H1 (cell line): ENCODE measurements around the gene SAPCD1. TPM values are rescaled to one million over a fixed set of nuclear protein-coding genes. Genes with fewer than 3 reads are reported as not detected.

Experiments used
- CTCF ChIA-PET: fragments of 300-600 bp; sonication (Branson Sonifier 250); formaldehyde crosslinking; loops from one replicate; lab custom pipeline; 2021; ENCODE audit not compliant: partially characterized antibody; lab: Charles Lee
- POLR2A ChIA-PET: fragments of 300-600 bp; sonication (Branson Sonifier 250); formaldehyde crosslinking; loops from one replicate; lab custom pipeline; 2021; ENCODE audit warnings: inconsistent platforms; ENCODE audit not compliant: partially characterized antibody; lab: Charles Lee
- DNase-seq, 2 experiments: peaks; one replicate each; pipeline versions ENCODE4 v3.0.0 to v3.0.0-alpha.2; 2010 to 2022; ENCODE audit warnings: low spot score in 2 of 2, low read depth in 1 of 2, mixed read lengths in 1 of 2
- FAIRE-seq: peaks from 2 replicates; lab custom pipeline; 2011; peaks lifted over from hg19 to GRCh38; lab: Jason Lieb, UNC
- H2AFZ ChIP-seq: 2 replicates; pipeline ENCODE4 v1.8.1; 2012; ENCODE audit warnings: low read length, inconsistent platforms
- H2AK5ac ChIP-seq: 2 replicates; pipeline ENCODE4 v1.6.1; 2013; ENCODE audit warnings: low read depth, low read length
- H2BK120ac ChIP-seq: replicated peaks from 2 replicates; pipeline ENCODE3; 2013; ENCODE audit warnings: low read depth, low read length, inconsistent platforms
- H2BK12ac ChIP-seq: 2 replicates; pipeline ENCODE4 v1.6.1; 2013; ENCODE audit warnings: low read depth, low read length
- H2BK15ac ChIP-seq: 2 replicates; pipeline ENCODE4 v1.6.1; 2013; ENCODE audit warnings: low read length
- H2BK20ac ChIP-seq: 2 replicates; pipeline ENCODE4 v1.6.1; 2013; ENCODE audit warnings: low read length
- H2BK5ac ChIP-seq: 2 replicates; pipeline ENCODE4 v1.6.1; 2013; ENCODE audit warnings: low read depth, low read length
- H3K14ac ChIP-seq: 2 replicates; pipeline ENCODE4 v1.6.1; 2013; ENCODE audit warnings: inconsistent platforms; ENCODE audit not compliant: insufficient read length
- H3K18ac ChIP-seq: 2 replicates; pipeline ENCODE4 v1.6.1; 2013; ENCODE audit warnings: low read length; ENCODE audit errors: extremely low read depth
- H3K23ac ChIP-seq: 2 replicates; pipeline ENCODE4 v1.6.1; 2013; ENCODE audit warnings: inconsistent platforms; ENCODE audit not compliant: insufficient read length
- H3K23me2 ChIP-seq: 2 replicates; pipeline ENCODE4 v1.6.1; 2013; ENCODE audit warnings: low read depth, low read length
- H3K27ac ChIP-seq: 2 replicates; pipeline ENCODE4 v1.6.1; 2011; ENCODE audit warnings: low read depth, low read length, inconsistent platforms
- H3K27me3 ChIP-seq, 4 experiments: replicated peaks in 1 of 4; 1 replicate in 1 of 4; 2 replicates in 3 of 4; pipeline versions ENCODE4 v1.6.1 to v1.8.1; 2011 to 2013; ENCODE audit warnings: low read length in 3 of 4, mild to moderate bottlenecking in 3 of 4, inconsistent platforms in 2 of 4, mixed read lengths in 2 of 4, moderate library complexity in 1 of 4; ENCODE audit not compliant: control insufficient read depth in 3 of 4, insufficient read depth in 3 of 4; ENCODE audit errors: extremely low read depth in 1 of 4
- H3K36me3 ChIP-seq, 4 experiments: 2 replicates each; pipeline versions ENCODE4 v1.6.1 to v1.8.1; 2011 to 2013; ENCODE audit warnings: mild to moderate bottlenecking in 4 of 4, low read length in 3 of 4, moderate library complexity in 2 of 4, control low read depth in 1 of 4, inconsistent platforms in 1 of 4; ENCODE audit not compliant: insufficient read depth in 4 of 4, control insufficient read depth in 2 of 4
- H3K4ac ChIP-seq: replicated peaks from 2 replicates; pipeline ENCODE3; 2013; ENCODE audit warnings: low read length, low read depth, mixed read lengths, inconsistent platforms; ENCODE audit not compliant: insufficient read length
- H3K4me1 ChIP-seq, 4 experiments: replicated peaks in 1 of 4; 1 replicate in 1 of 4; 2 replicates in 3 of 4; pipeline versions ENCODE4 v1.6.1 to v1.8.1; 2011 to 2013; ENCODE audit warnings: low read length in 3 of 4, inconsistent platforms in 2 of 4, mixed read lengths in 1 of 4; ENCODE audit not compliant: insufficient read depth in 4 of 4, control insufficient read depth in 3 of 4
- H3K4me2 ChIP-seq, 2 experiments: 2 replicates each; pipeline versions ENCODE4 v1.6.1 to v1.8.1; 2011 to 2013; ENCODE audit warnings: low read depth in 2 of 2, low read length in 2 of 2, control low read depth in 1 of 2, inconsistent platforms in 1 of 2, mild to moderate bottlenecking in 1 of 2; ENCODE audit not compliant: insufficient read depth in 1 of 2
- H3K4me3 ChIP-seq, 4 experiments: fragments of 200-600, 300-600 bp in 1 of 4; sonication (generic), shearing (Covaris generic), sonication (Bioruptor Twin) in 1 of 4; 2 replicates each; pipeline versions ENCODE4 v1.5.1 to v1.8.1; 2011 to 2016; ENCODE audit warnings: low read length in 4 of 4, low read depth in 3 of 4, control low read depth in 2 of 4, inconsistent platforms in 2 of 4, mild to moderate bottlenecking in 2 of 4, mixed read lengths in 1 of 4, moderate library complexity in 1 of 4; ENCODE audit not compliant: insufficient read depth in 2 of 4; ENCODE audit errors: extremely low read depth in 1 of 4
- H3K56ac ChIP-seq: replicated peaks from 2 replicates; pipeline ENCODE3; 2013; ENCODE audit warnings: low read depth, mild to moderate bottlenecking, mixed read lengths, low read length, inconsistent platforms; ENCODE audit not compliant: insufficient read length
- H3K79me1 ChIP-seq: 2 replicates; pipeline ENCODE4 v1.6.1; 2013; ENCODE audit warnings: low read depth, low read length, control low read depth
- H3K79me2 ChIP-seq, 2 experiments: 2 replicates each; pipeline versions ENCODE4 v1.6.1 to v1.8.1; 2012 to 2013; ENCODE audit warnings: low read length in 2 of 2, mild to moderate bottlenecking in 2 of 2, inconsistent platforms in 1 of 2; ENCODE audit not compliant: insufficient read depth in 2 of 2, control insufficient read depth in 1 of 2
- H3K9ac ChIP-seq, 4 experiments: replicated peaks in 1 of 4; 1 replicate in 1 of 4; 2 replicates in 3 of 4; pipeline versions ENCODE4 v1.6.1 to v1.8.1; 2011 to 2013; ENCODE audit warnings: low read depth in 3 of 4, low read length in 3 of 4, control low read depth in 2 of 4, mild to moderate bottlenecking in 2 of 4, moderate library complexity in 2 of 4, inconsistent platforms in 1 of 4; ENCODE audit errors: extremely low read depth in 1 of 4
- H3K9me3 ChIP-seq, 2 experiments: 2 replicates each; pipeline versions ENCODE4 v1.6.1 to v1.8.1; 2012 to 2013; ENCODE audit warnings: mild to moderate bottlenecking in 2 of 2, moderate library complexity in 2 of 2, control low read depth in 1 of 2, inconsistent platforms in 1 of 2, low read depth in 1 of 2, low read length in 1 of 2, mixed read lengths in 1 of 2; ENCODE audit not compliant: insufficient read depth in 2 of 2
- H4K20me1 ChIP-seq, 2 experiments: replicated peaks in 1 of 2; 2 replicates each; pipeline versions ENCODE3 to v1.8.1; 2011 to 2013; ENCODE audit warnings: inconsistent platforms in 2 of 2, low read length in 2 of 2, mild to moderate bottlenecking in 1 of 2; ENCODE audit not compliant: insufficient read depth in 2 of 2, control insufficient read depth in 1 of 2
- H4K5ac ChIP-seq: 2 replicates; pipeline ENCODE4 v1.6.1; 2013; ENCODE audit warnings: low read length, low read depth, mixed read lengths, inconsistent platforms; ENCODE audit not compliant: insufficient read length
- H4K8ac ChIP-seq: 2 replicates; pipeline ENCODE4 v1.8.0; 2013; ENCODE audit warnings: mild to moderate bottlenecking, moderate library complexity, low read length, inconsistent platforms; ENCODE audit not compliant: insufficient read depth; ENCODE audit errors: extremely low read depth
- H4K91ac ChIP-seq: replicated peaks from 2 replicates; pipeline ENCODE3; 2013; ENCODE audit warnings: low read length, mixed read lengths, inconsistent platforms; ENCODE audit not compliant: insufficient read length
- ASH2L ChIP-seq: fragments of 200-600, 300-600 bp; sonication (generic); IDR thresholded peaks from one replicate; pipeline ENCODE4 v1.7.1; 2017; ENCODE audit warnings: low read length
- BCL11A ChIP-seq, 2 experiments: IDR thresholded peaks; one replicate each; pipeline ENCODE4 v1.6.1; 2011; ENCODE audit warnings: low read depth in 2 of 2, low read length in 2 of 2, mild to moderate bottlenecking in 2 of 2
- BRCA1 ChIP-seq: IDR thresholded peaks from 2 replicates; pipeline ENCODE4 v1.6.1; 2012; ENCODE audit warnings: low read depth, low read length, improper control_type of control experiment
- CHD2 ChIP-seq: IDR thresholded peaks from 2 replicates; pipeline ENCODE4 v1.6.1; 2012; ENCODE audit warnings: low read length, improper control_type of control experiment
- MAX ChIP-seq: IDR thresholded peaks from 2 replicates; pipeline ENCODE4 v1.6.1; 2012; ENCODE audit warnings: inconsistent platforms
- RNF2 ChIP-seq: fragments of 200-900, 300-1000 bp; sonication (generic); IDR thresholded peaks from 2 replicates; pipeline ENCODE4 v1.7.1; 2016; ENCODE audit warnings: borderline replicate concordance, low read depth, mild to moderate bottlenecking, antibody characterized with exemption, low read length; ENCODE audit not compliant: poor library complexity, severe bottlenecking; ENCODE audit errors: missing control alignments
- SAP30 ChIP-seq: fragments of 300-600 bp; sonication (generic); IDR thresholded peaks from 2 replicates; pipeline ENCODE4 v1.7.1; 2012; ENCODE audit warnings: low read length, moderate library complexity, mild to moderate bottlenecking, inconsistent platforms; ENCODE audit not compliant: insufficient read depth, insufficient replicate concordance
- SP4 ChIP-seq: IDR thresholded peaks from 2 replicates; pipeline ENCODE4 v1.6.1; 2012; ENCODE audit warnings: low read length, inconsistent platforms
- SUZ12 ChIP-seq: fragments of 200-600 bp; sonication (generic); IDR thresholded peaks from 2 replicates; pipeline ENCODE4 v1.6.1; 2012; ENCODE audit warnings: mild to moderate bottlenecking, inconsistent platforms, low read length, moderate library complexity, mixed read lengths
- TAF7 ChIP-seq: optimal IDR thresholded peaks from 2 replicates; pipeline ENCODE3; 2011; ENCODE audit warnings: low read depth, mild to moderate bottlenecking, inconsistent platforms, low read length, moderate library complexity, borderline replicate concordance
- WGBS, 2 experiments: shearing (Covaris generic) in 1 of 2; methylation state at CpG; one replicate each; pipeline versions ENCODE4 v1.1.6 to v1.1.7; 2013 to 2015; ENCODE audit warnings: low lambda C conversion rate in 2 of 2, mixed read lengths in 2 of 2, inconsistent platforms in 1 of 2, low coverage in 1 of 2, missing lambda C conversion rate in 1 of 2; ENCODE audit not compliant: insufficient replicate concordance in 2 of 2, insufficient coverage in 1 of 2, insufficient read length in 1 of 2; ENCODE audit errors: extremely low coverage in 1 of 2, missing lambda C conversion rate in 1 of 2; 5-methylcytosine and 5-hydroxymethylcytosine counted together
- polyA plus RNA-seq, 7 experiments: library from polyadenylated mRNA; depleted of rRNA in 3 of 7; stranded (reverse) in 5 of 7; unstranded in 2 of 7; fragments of >200 nt in 5 of 7; fragments of 200-250 nt in 2 of 7; gene quantifications; 1 replicate in 5 of 7; 2 replicates in 1 of 7; 4 replicates in 1 of 7; pipeline versions ENCODE4 v1.2.1 to v1.2.3, GENCODE V29; 2011 to 2013; ENCODE audit warnings: missing spikeins in 2 of 7, mixed read lengths in 2 of 7
- total RNA-seq: library from RNA; stranded (reverse); fragmentation: NEBNext Ultra II Directional; extraction: Animal tissue kit (Norgen Biotek cat#: 25700); gene quantifications from 2 replicates; pipeline ENCODE4 v1.2.1, GENCODE V29; 2021
- TF ChIP-seq, protein P1 (sequence below): IDR thresholded peaks from 2 replicates; pipeline ENCODE4 v1.6.1; 2012; ENCODE audit warnings: low read length, inconsistent platforms

SAPCD1 gene
- total and polyA plus RNA-seq, 2 of the 8 experiments (the other 6 are each of a cell fraction or from before 2014, with no cell fraction given): 3.1 to 5.9 TPM

DNA sequence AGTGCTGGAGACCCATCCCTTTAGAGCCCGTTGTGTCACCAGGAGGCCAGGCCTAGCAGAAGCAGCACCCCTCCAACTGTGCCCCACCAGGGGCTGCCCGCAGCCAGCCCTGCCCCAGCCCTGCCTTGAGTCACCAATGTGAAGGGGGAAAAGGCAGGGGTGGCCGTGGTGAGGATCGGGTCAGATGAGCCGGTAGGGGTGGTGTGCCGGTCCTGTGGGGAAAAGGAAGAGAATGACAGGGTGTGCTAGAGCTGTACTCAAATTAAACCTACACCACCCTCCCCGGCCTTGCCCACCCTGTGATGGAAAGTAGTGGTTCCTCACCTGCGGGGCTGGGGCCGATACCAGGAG is 3.1 kb downstream of the SAPCD1 start:
- H3K23ac ChIP-seq: no peak overlapping the region
- no peak overlapping the region for H2BK12ac ChIP-seq
- no peaks in the 10 kb centered on the region for H3K27me3 ChIP-seq
- ChIA-PET CTCF (interaction anchor here (0.6 to 2.2 kb wide), 18 partner anchors 9 to 114 kb away, joined by 3 to 23 read pairs (median 4); partner anchors contain the start of genes CLIC1, DDAH2, LSM2 and LY6G5C), POLR2A (interaction anchor here (1.0 to 2.0 kb wide), 19 partner anchors 11 to 132 kb away, joined by 3 to 14 read pairs (median 4); partner anchors contain the start of genes CLIC1, DDAH2, EHMT2 and GPANK1)
- 0 out of 2 replicates have a peak overlapping the region, but pooled peaks have one; percentile 9 for H2BK5ac ChIP-seq
- H3K56ac ChIP-seq: no peak overlapping the region
- H2BK15ac ChIP-seq: no peak overlapping the region
- no peak overlapping the region for H3K18ac ChIP-seq
- no peak for DNase-seq
- H3K14ac ChIP-seq: no peak overlapping the region
- H3K23me2 ChIP-seq: peaks cover 3% of the 10 kb centered on the region; the same call in 1 of the 2 replicates
- H4K5ac ChIP-seq: no peak overlapping the region
- FAIRE-seq: no peak
- H3K4me2 ChIP-seq: peak overlapping the region; percentile 31 to 77; a peak in 3 of 4 replicates
- peaks cover 0 to 13% (median 0%) of the 10 kb centered on the region in 4 experiments; a peak in 3 of 8 replicates for H3K36me3 ChIP-seq
- no peak overlapping the region for H3K9ac ChIP-seq
- H2BK120ac ChIP-seq: no peak overlapping the region
- no peak overlapping the region for H4K8ac ChIP-seq
- H3K4me1 ChIP-seq: peaks cover 0 to 11% (median under 1%) of the 10 kb centered on the region in 4 experiments; a peak in 4 of 7 replicates
- no peak overlapping the region for H2AFZ ChIP-seq
- no peak overlapping the region for H3K27ac ChIP-seq
- H3K4me3 ChIP-seq: no peak overlapping the region; a peak in 1 of 8 replicates
- H2AK5ac ChIP-seq: no peak overlapping the region
- no peaks in the 10 kb centered on the region for H3K79me1 ChIP-seq
- H3K9me3 ChIP-seq: no peaks in the 10 kb centered on the region
- WGBS, 2 experiments: 93% methylated on average over 4 of the region's 9 CpGs; no CpG with 5 or more reads in 1 of the 2 experiments
- H2BK20ac ChIP-seq: 0 out of 2 replicates have a peak overlapping the region, but pooled peaks have one; percentile 61
- no peaks in the 10 kb centered on the region for H3K79me2 ChIP-seq
- H3K4ac ChIP-seq: no peak overlapping the region
- no peak overlapping the region for H4K91ac ChIP-seq
- no peaks in the 10 kb centered on the region for H4K20me1 ChIP-seq
- TF ChIP-seq MAX (no peak), BRCA1 (no peak), SUZ12 (no peak), TAF7 (no peak), SAP30 (no peak), RNF2 (no peak), BCL11A (IDR thresholded peaks at IDR 0.05; ENCODE audit: low read depth in 2 of 2, low read length in 2 of 2) (no peak), CHD2 (no peak), ASH2L (no peak), SP4 (no peak)
- TF ChIP-seq, protein P1, sequence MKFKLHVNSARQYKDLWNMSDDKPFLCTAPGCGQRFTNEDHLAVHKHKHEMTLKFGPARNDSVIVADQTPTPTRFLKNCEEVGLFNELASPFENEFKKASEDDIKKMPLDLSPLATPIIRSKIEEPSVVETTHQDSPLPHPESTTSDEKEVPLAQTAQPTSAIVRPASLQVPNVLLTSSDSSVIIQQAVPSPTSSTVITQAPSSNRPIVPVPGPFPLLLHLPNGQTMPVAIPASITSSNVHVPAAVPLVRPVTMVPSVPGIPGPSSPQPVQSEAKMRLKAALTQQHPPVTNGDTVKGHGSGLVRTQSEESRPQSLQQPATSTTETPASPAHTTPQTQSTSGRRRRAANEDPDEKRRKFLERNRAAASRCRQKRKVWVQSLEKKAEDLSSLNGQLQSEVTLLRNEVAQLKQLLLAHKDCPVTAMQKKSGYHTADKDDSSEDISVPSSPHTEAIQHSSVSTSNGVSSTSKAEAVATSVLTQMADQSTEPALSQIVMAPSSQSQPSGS: no peak
